DOHH2 (cell line): ENCODE data around the gene GDF10.

Source experiments
- EZH2phosphoT487 ChIP-seq: fragments of 200-600 bp; sonication (generic); IDR thresholded peaks from 2 replicates; pipeline ENCODE4 v1.6.1; 2017; ENCODE audit warnings: borderline replicate concordance, mild to moderate bottlenecking, antibody characterized with exemption, low read length, moderate library complexity, mixed read lengths
- TF ChIP-seq, protein P1 (sequence below): fragments of 200-600 bp; sonication (generic); IDR thresholded peaks from one replicate; pipeline ENCODE4 v1.5.1; 2014; ENCODE audit warnings: antibody characterized with exemption, mild to moderate bottlenecking, low read depth, low read length; ENCODE audit not compliant: poor library complexity, severe bottlenecking

- TF ChIP-seq, protein P1, sequence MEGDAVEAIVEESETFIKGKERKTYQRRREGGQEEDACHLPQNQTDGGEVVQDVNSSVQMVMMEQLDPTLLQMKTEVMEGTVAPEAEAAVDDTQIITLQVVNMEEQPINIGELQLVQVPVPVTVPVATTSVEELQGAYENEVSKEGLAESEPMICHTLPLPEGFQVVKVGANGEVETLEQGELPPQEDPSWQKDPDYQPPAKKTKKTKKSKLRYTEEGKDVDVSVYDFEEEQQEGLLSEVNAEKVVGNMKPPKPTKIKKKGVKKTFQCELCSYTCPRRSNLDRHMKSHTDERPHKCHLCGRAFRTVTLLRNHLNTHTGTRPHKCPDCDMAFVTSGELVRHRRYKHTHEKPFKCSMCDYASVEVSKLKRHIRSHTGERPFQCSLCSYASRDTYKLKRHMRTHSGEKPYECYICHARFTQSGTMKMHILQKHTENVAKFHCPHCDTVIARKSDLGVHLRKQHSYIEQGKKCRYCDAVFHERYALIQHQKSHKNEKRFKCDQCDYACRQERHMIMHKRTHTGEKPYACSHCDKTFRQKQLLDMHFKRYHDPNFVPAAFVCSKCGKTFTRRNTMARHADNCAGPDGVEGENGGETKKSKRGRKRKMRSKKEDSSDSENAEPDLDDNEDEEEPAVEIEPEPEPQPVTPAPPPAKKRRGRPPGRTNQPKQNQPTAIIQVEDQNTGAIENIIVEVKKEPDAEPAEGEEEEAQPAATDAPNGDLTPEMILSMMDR = no peak
- no peak for TF ChIP-seq EZH2phosphoT487
These were observed 31.5 kb downstream of the GDF10 start for GRCh38 chr10:47331491-47331890.
